Lower leg skin (tissue), 4 donors: ENCODE results near the gene CERK. TPM values are rescaled to one million over a fixed set of nuclear protein-coding genes. Genes with fewer than 3 reads are reported as not detected.

Source experiments
- DNase-seq, 2 donors: peaks; one replicate each; pipeline ENCODE4 v3.0.0-alpha.2; 2019; ENCODE audit warnings: low spot score in 2 of 2
- H3K4me3 ChIP-seq: fragments of 200-600 bp; sonication (generic); 2 replicates; pipeline ENCODE4 v1.5.1; 2017; ENCODE audit warnings: mild to moderate bottlenecking, low read depth; ENCODE audit not compliant: poor library complexity, severe bottlenecking
- POLR2A ChIP-seq, 2 donors: fragments of 450-650 bp; IDR thresholded peaks; one replicate each; pipeline ENCODE4 v1.6.1; 2016 to 2017; ENCODE audit warnings: antibody characterized with exemption in 2 of 2, mild to moderate bottlenecking in 1 of 2, moderate library complexity in 1 of 2
- WGBS, 2 donors: methylation state at CpG; one replicate each; pipeline ENCODE4 v1.1.5; 2018; 5-methylcytosine and 5-hydroxymethylcytosine counted together
- intact Hi-C: fragments of 100-400 bp; cut with DNase I; formaldehyde crosslinking; loops from one replicate; pipeline ENCODE4 v1.15.0; 2023; ENCODE audit warnings: low total_unique reads
- total RNA-seq, 4 donors: library from RNA; depleted of rRNA; stranded (reverse); fragments of >200 nt; gene quantifications; one replicate each; pipeline ENCODE4 v1.1.0, GENCODE V29; 2016
- TF ChIP-seq, protein P1 (sequence below), 3 donors: fragments of 450-650 bp; IDR thresholded peaks; one replicate each; pipeline ENCODE4 v1.5.1; 2016; ENCODE audit warnings: antibody characterized with exemption in 3 of 3, mild to moderate bottlenecking in 3 of 3, moderate library complexity in 2 of 3

The CERK gene
- total RNA-seq, 4 donors from 2014 or later, result 38.9 to 49.6 (median 41.5) TPM

DNA sequence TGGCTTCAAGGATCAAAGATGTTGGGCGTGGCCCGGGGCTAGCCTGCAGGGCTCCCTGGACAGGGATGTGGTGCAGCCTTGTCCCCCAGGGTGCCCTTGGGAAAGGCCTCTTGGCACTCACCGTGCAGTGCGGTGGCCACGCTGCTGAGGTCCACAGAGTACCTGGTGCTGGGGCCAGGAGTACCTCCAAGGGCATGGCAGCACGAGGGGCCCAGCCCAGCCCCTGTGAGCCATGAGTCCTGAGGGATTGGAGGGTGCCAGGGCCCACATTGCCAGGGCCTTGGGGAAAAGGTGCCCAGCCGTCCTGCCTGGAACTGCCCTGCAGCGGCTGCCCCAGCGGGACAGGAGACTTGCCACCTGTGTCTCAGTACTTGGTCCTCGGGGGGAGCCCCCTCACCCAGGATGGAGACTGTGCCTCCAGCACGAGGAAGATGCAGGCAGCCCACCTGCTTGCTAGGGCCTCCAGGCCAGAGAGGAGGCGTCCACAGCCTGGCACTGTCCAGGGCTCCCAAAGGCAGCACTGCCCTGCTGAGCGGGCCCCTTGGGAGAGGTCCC is 73.7 kb downstream of the CERK start:
- no peak for DNase-seq
- H3K4me3 ChIP-seq, result no peak overlapping the region
- intact Hi-C loops, result no loop called here
- TF ChIP-seq, protein P1, sequence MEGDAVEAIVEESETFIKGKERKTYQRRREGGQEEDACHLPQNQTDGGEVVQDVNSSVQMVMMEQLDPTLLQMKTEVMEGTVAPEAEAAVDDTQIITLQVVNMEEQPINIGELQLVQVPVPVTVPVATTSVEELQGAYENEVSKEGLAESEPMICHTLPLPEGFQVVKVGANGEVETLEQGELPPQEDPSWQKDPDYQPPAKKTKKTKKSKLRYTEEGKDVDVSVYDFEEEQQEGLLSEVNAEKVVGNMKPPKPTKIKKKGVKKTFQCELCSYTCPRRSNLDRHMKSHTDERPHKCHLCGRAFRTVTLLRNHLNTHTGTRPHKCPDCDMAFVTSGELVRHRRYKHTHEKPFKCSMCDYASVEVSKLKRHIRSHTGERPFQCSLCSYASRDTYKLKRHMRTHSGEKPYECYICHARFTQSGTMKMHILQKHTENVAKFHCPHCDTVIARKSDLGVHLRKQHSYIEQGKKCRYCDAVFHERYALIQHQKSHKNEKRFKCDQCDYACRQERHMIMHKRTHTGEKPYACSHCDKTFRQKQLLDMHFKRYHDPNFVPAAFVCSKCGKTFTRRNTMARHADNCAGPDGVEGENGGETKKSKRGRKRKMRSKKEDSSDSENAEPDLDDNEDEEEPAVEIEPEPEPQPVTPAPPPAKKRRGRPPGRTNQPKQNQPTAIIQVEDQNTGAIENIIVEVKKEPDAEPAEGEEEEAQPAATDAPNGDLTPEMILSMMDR (IDR thresholded peaks at IDR 0.05), result no peak
- TF ChIP-seq POLR2A (IDR thresholded peaks at IDR 0.05), result no peak
- WGBS, 2 donors, result 89 to 92% methylated on average over 11 of the region's 13 CpGs

DNA sequence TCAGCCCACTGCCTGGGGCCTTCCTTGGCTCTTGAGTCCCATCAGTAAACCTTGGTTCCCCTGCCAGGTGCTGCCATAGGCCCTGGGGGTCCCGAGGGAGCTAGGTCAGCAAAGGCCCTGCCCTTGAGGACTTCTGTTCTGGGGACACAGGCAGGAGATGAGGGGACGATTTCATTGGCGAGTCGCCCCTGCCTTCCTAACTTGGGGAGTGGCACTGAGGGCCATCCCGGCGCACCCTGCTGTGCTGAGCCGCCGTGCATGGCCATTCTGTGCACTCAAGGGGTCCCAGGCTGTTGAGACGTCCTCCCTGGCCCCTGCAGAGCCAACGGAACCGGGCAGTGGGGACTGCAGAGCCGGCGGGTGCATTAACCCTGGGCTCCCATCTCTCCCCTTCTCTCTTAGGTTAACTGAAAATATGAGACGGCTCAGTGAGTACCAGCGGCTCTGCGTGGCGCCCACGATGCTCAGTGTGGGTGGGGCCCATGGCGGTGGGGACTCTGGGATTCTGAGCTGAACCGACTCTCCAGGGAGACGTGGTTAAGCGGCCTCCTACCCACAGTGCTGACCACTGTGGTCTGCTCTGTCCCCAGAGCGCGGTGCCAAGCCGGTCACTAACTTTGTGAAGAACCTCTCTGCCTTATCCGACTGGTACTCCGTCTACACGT is 74.5 kb downstream of the CERK start:
- 94 to 95% methylated on average over 28 of the region's 28 CpGs for WGBS, 2 donors
- H3K4me3 ChIP-seq, result no peak overlapping the region
- DNase-seq, result no peak
- TF ChIP-seq, protein P1 (IDR thresholded peaks at IDR 0.05), result no peak
- TF ChIP-seq POLR2A (IDR thresholded peaks at IDR 0.05), result no peak
- intact Hi-C loops, result no loop called here

DNA sequence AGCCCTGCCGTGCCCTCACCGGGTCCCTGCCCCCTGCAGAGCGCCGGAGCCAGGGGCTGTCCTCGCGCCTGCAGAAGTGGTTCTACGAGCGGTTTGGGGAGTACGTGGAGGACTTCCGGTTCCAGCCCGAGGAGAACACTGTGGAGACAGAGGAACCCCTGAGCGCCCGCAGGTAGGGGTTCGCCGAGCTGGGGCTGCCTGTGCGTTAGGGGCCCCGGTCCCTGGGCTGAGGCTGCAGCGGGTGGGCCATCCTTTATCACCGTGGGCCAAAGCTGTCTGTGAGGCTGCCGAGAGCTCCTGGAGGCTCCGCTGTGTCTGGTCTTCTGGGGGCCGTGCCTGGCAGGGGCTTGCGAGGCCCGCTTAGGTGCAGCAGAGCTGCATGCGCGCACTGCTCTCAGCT is 75.1 kb downstream of the CERK start:
- TF ChIP-seq, protein P1 (IDR thresholded peaks at IDR 0.05), result no peak
- no peak for TF ChIP-seq POLR2A (IDR thresholded peaks at IDR 0.05)
- intact Hi-C loops, result no loop called here
- no peak for DNase-seq
- no peak overlapping the region for H3K4me3 ChIP-seq
- 93 to 95% methylated on average over 16 to 24 of the region's 26 CpGs for WGBS, 2 donors

DNA sequence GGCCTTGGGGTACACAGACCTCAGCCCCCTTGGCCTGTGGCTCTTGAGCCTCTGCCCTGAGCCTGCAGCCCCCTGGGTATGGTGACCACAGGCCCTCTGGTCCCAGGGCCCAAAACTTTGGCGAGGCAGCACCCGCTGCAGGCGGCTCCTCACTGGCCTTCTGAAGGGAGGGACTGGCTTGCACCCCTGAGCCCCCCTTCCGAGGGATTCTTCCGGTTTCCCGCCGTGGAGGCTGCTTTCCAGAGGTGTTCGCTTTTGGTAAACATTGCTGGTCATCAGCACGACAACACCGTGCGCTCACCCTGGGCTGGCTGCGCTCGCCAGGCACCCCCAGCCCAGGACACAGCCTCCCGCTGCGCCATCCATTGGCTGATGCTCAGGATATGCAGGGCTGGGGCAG is 75.8 kb downstream of the CERK start:
- WGBS, 2 donors, result 92 to 93% methylated on average over 11 to 15 of the region's 15 CpGs
- DNase-seq, result no peak
- intact Hi-C loops, result no loop called here
- H3K4me3 ChIP-seq, result no peak overlapping the region
- TF ChIP-seq POLR2A (IDR thresholded peaks at IDR 0.05), result no peak
- TF ChIP-seq, protein P1 (IDR thresholded peaks at IDR 0.05), result no peak

DNA sequence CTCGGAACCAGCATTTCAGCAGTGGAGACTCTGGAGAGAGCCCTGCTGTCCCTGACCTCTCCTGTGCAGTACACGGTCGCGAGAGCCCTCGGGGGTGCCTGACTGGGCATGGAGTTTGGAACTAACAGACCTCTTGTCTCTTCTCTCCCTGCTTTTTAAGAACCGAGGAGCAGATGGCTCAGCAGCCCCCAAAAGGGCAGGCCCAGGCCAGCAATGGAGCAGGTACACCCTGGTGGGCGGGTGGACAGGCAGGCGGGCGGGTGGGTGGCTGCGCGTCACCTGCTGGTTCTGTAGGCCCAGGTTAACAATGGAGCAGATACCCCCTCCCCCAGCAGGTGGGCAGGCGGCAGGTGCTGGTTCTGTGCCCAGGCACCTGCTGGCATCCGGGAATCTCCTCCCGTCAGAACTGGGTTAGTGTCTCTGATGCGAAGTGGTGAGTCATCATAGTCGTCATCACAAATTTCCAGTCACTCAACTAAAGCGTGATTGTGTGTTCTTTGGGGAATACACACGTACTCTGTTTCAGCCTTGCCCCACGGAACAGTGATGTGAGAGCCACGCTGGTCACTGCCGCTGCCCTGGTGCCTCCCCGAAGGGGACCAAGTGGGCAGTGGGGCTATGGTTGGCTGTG is 76.7 kb downstream of the CERK start:
- no peak overlapping the region for H3K4me3 ChIP-seq
- no peak for DNase-seq
- intact Hi-C loops, result no loop called here
- 69% methylated on average over 22 of the region's 22 CpGs for WGBS, 2 donors
- no peak for TF ChIP-seq POLR2A (IDR thresholded peaks at IDR 0.05)

DNA sequence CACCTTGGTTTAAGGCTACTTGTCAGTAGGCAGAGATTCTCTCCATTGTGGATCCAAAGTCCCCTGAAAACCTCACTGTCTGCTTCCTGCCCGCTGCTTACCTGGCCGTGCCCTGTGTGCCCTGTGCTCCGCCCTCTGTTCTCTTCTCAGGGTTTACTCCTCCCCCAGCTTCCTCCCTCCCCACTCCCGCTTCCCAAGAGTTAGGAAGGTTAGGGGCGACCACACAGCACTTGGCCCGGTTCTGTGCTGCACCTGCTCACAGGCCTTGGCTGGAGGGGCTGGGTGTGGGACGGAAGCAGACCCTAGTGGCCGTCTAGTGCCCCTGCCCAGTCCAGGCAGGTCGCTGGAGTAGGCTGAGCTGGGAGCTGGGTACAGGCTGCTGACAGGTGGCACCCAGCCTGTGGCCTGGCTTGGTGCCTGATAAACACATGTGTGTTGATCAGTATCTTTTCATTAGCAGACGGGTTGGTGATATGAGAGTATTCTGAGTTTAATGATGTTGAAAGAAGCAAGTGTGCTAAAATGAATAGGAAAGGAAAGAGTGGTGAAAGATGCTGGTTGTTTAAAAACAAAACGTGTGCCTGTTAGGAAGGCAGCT is 77.3 kb downstream of the CERK start:
- H3K4me3 ChIP-seq, result no peak overlapping the region
- no peak for TF ChIP-seq POLR2A (IDR thresholded peaks at IDR 0.05)
- TF ChIP-seq, protein P1 (IDR thresholded peaks at IDR 0.05), result no peak
- no peak for DNase-seq
- intact Hi-C loops, result no loop called here
- 26 to 47% methylated on average over 11 of the region's 11 CpGs for WGBS, 2 donors
